B cell (primary cell): ENCODE measurements around the gene DCLK1. TPM values are rescaled to one million over a fixed set of nuclear protein-coding genes. Genes with fewer than 3 reads are reported as not detected.

ENCODE experiments used
- ATAC-seq: fragments of 200-7000 bp; cut with Tn5 transposase; one replicate; pipeline ENCODE4 v1.10.0; 2021; ENCODE audit warnings: low read depth, mild to moderate bottlenecking, moderate number of reproducible peaks, moderate library complexity
- CTCF ChIA-PET: fragments of 350-600 bp; sonication (Branson Sonifier 250); formaldehyde crosslinking; loops from one replicate; lab custom pipeline; 2021; ENCODE audit warnings: antibody characterized with exemption, inconsistent platforms; lab: Charles Lee
- POLR2A ChIA-PET: fragments of 350-600 bp; sonication (Branson Sonifier 250); formaldehyde crosslinking; loops from one replicate; lab custom pipeline; 2021; ENCODE audit warnings: antibody characterized with exemption; lab: Charles Lee
- DNase-seq: peaks from one replicate; pipeline ENCODE4 v3.0.0; 2013
- H2AFZ ChIP-seq: 2 replicates; pipeline ENCODE4 v1.6.1; 2012; ENCODE audit warnings: mild to moderate bottlenecking, low read depth, low read length; ENCODE audit not compliant: insufficient read depth, poor library complexity, severe bottlenecking
- H3K27ac ChIP-seq, 2 donors: 1 replicate in 1 of 2; 2 replicates in 1 of 2; pipeline ENCODE4 v1.5.1; 2012 to 2013; ENCODE audit warnings: low read length in 2 of 2, mild to moderate bottlenecking in 2 of 2, moderate library complexity in 1 of 2
- H3K27me3 ChIP-seq, 4 experiments: fragments of 200-600 bp in 1 of 4; sonication (generic) in 1 of 4; replicated peaks in 1 of 4; 1 replicate in 2 of 4; 2 replicates in 2 of 4; pipeline versions ENCODE4 v1.6.1 to v1.7.0; 2013 to 2016; ENCODE audit warnings: low read length in 3 of 4, mild to moderate bottlenecking in 2 of 4, mixed read lengths in 1 of 4, moderate library complexity in 1 of 4; ENCODE audit not compliant: insufficient read depth in 4 of 4, control insufficient read depth in 3 of 4; ENCODE audit errors: control extremely low read depth in 1 of 4
- H3K36me3 ChIP-seq, 2 experiments: replicated peaks in 1 of 2; 1 replicate in 1 of 2; 2 replicates in 1 of 2; pipeline versions ENCODE4 v1.6.1 to v1.7.1; 2013; ENCODE audit warnings: low read length in 1 of 2; ENCODE audit not compliant: insufficient read depth in 2 of 2, control insufficient read depth in 1 of 2; ENCODE audit errors: control extremely low read depth in 1 of 2, extremely low read depth in 1 of 2
- H3K4me1 ChIP-seq, 2 donors: fragments of 200-600 bp in 1 of 2; sonication (generic) in 1 of 2; 1 replicate in 1 of 2; 2 replicates in 1 of 2; pipeline versions ENCODE4 v1.5.1 to v1.6.1; 2013 to 2017; ENCODE audit warnings: low read length in 2 of 2; ENCODE audit not compliant: control insufficient read depth in 2 of 2, insufficient read depth in 2 of 2
- H3K4me2 ChIP-seq: replicated peaks from 2 replicates; pipeline ENCODE3; 2012; ENCODE audit warnings: mild to moderate bottlenecking, low read depth, low read length; ENCODE audit not compliant: poor library complexity, severe bottlenecking
- H3K4me3 ChIP-seq, 5 experiments: fragments of 200-600 bp in 1 of 5; sonication (generic) in 1 of 5; 1 replicate in 3 of 5; 2 replicates in 2 of 5; pipeline versions ENCODE4 v1.5.1 to v1.7.0; 2011 to 2016; ENCODE audit warnings: low read length in 4 of 5, mild to moderate bottlenecking in 4 of 5, low read depth in 2 of 5, control low read depth in 1 of 5, moderate library complexity in 1 of 5; ENCODE audit not compliant: insufficient read depth in 1 of 5; ENCODE audit errors: control extremely low read depth in 1 of 5, extremely low read depth in 1 of 5
- H3K79me2 ChIP-seq: fragments of 200-600 bp; sonication (generic); one replicate; pipeline ENCODE4 v1.6.0; 2016; ENCODE audit warnings: low read length; ENCODE audit not compliant: control insufficient read depth, insufficient read depth
- H3K9ac ChIP-seq: fragments of 200-600 bp; sonication (generic); 2 replicates; pipeline ENCODE4 v1.6.1; 2017; ENCODE audit warnings: mild to moderate bottlenecking, low read length, moderate library complexity
- H3K9me3 ChIP-seq, 3 donors: one replicate each; pipeline versions ENCODE4 v1.6.1 to v1.7.1; 2013; ENCODE audit warnings: low read length in 2 of 3; ENCODE audit not compliant: control insufficient read depth in 2 of 3, insufficient read depth in 1 of 3; ENCODE audit errors: control extremely low read depth in 1 of 3
- H4K20me1 ChIP-seq: 2 replicates; pipeline ENCODE4 v1.6.0; 2012; ENCODE audit warnings: mild to moderate bottlenecking, low read length; ENCODE audit not compliant: insufficient read depth, control insufficient read depth, poor library complexity, severe bottlenecking
- H3K27ac Mint-ChIP-seq: one replicate; pipeline ENCODE4 v1.8.0; 2021; ENCODE audit warnings: mixed read lengths
- H3K27me3 Mint-ChIP-seq: one replicate; pipeline ENCODE4 v1.8.0; 2021; ENCODE audit warnings: mixed read lengths
- H3K4me1 Mint-ChIP-seq: one replicate; pipeline ENCODE4 v1.8.0; 2021; ENCODE audit warnings: mixed read lengths
- H3K4me3 Mint-ChIP-seq: one replicate; pipeline ENCODE4 v1.8.0; 2021; ENCODE audit warnings: mixed read lengths
- H3K9me3 Mint-ChIP-seq: one replicate; pipeline ENCODE4 v1.8.0; 2022; ENCODE audit warnings: mixed read lengths; ENCODE audit not compliant: insufficient read depth
- CTCF ChIP-seq: fragments of 200-600 bp; IDR thresholded peaks from one replicate; pipeline ENCODE4 v1.8.0; 2022; ENCODE audit warnings: antibody characterized with exemption, mild to moderate bottlenecking
- EZH2 ChIP-seq: IDR thresholded peaks from 2 replicates; pipeline ENCODE4 v1.6.1; 2012; ENCODE audit warnings: borderline replicate concordance, low read depth, mild to moderate bottlenecking, moderate library complexity, low read length; ENCODE audit not compliant: insufficient read depth, poor library complexity, severe bottlenecking
- WGBS: methylation state at CpG from one replicate; pipeline ENCODE4 v1.1.5; 2013; ENCODE audit warnings: missing lambda C conversion rate; ENCODE audit not compliant: insufficient coverage; 5-methylcytosine and 5-hydroxymethylcytosine counted together
- intact Hi-C: fragments of 100-400 bp; cut with micrococcal nuclease; formaldehyde crosslinking; loops from one replicate; pipeline ENCODE4 v1.10.0; 2022
- polyA plus RNA-seq: library from polyadenylated mRNA; depleted of rRNA; stranded (reverse); fragments of >200 nt; gene quantifications from 2 replicates; pipeline ENCODE4 v1.2.3, GENCODE V29; 2012
- total RNA-seq, 2 donors: library from RNA; stranded (reverse); fragments of 120-200 nt in 1 of 2; gene quantifications; 1 replicate in 1 of 2; 2 replicates in 1 of 2; pipeline versions ENCODE4 v1.2.3 to v1.2.4, GENCODE V29; 2013 to 2022

The DCLK1 gene
- total and polyA plus RNA-seq, 2 donors (not counting 1 experiment from before 2014, with no cell fraction given): not detected

GRCh38 chr13:35760735-35761281 lies 370.4 kb downstream of the DCLK1 start:
- Histone ChIP-seq H3K27me3 (no peaks in the 10 kb centered on the region), H3K79me2 (no peaks in the 10 kb centered on the region), H2AFZ (no peak overlapping the region), H3K4me3 (no peak overlapping the region), H3K4me1 (no peaks in the 10 kb centered on the region), H4K20me1 (no peaks in the 10 kb centered on the region), H3K4me2 (no peak overlapping the region), H3K27ac (no peak overlapping the region), H3K36me3 (no peaks in the 10 kb centered on the region), H3K9me3 (peaks cover 0 to 5% (median 0%) of the 10 kb centered on the region in 3 donors), H3K9ac (no peak overlapping the region)
- ChIA-PET CTCF (no interaction called here), POLR2A (no interaction called here)
- TF ChIP-seq CTCF: no peak
- TF ChIP-seq EZH2: no peak
- ATAC-seq (no peak), DNase-seq (no peak)
- 90% methylated on average over 12 of the region's 13 CpGs for WGBS
- Mint-ChIP-seq H3K9me3 (peaks cover 8% of the 10 kb centered on the region), H3K4me3 (no peak overlapping the region), H3K27ac (no peak overlapping the region), H3K4me1 (no peaks in the 10 kb centered on the region), H3K27me3 (no peaks in the 10 kb centered on the region)
- intact Hi-C loops: no loop called here

GRCh38 chr13:35747594-35747993 lies 383.6 kb downstream of the DCLK1 start:
- Histone ChIP-seq H3K9ac (no peak overlapping the region), H3K27ac (no peak overlapping the region), H2AFZ (no peak overlapping the region), H3K79me2 (no peaks in the 10 kb centered on the region), H3K4me3 (no peak overlapping the region), H3K27me3 (no peaks in the 10 kb centered on the region), H3K4me1 (no peaks in the 10 kb centered on the region), H3K9me3 (peaks cover 0 to 2% (median 0%) of the 10 kb centered on the region in 3 donors), H4K20me1 (no peaks in the 10 kb centered on the region), H3K36me3 (no peaks in the 10 kb centered on the region), H3K4me2 (no peak overlapping the region)
- H3K27me3 Mint-ChIP-seq: no peaks in the 10 kb centered on the region
- ChIA-PET CTCF (no interaction called here), POLR2A (no interaction called here)
- H3K9me3 Mint-ChIP-seq: peaks cover 3% of the 10 kb centered on the region
- ATAC-seq (no peak), DNase-seq (no peak)
- intact Hi-C loops: no loop called here
- WGBS: no CpG with 5 or more reads among the region's 2 CpGs
- H3K4me3 Mint-ChIP-seq: no peak overlapping the region
- no peak overlapping the region for H3K27ac Mint-ChIP-seq
- TF ChIP-seq EZH2 (no peak), CTCF (no peak)
- H3K4me1 Mint-ChIP-seq: no peaks in the 10 kb centered on the region
